Ecto neural progenitor cell (in vitro differentiated cells): ENCODE results near the gene PBX3.

Experiments
- DNase-seq: peaks from one replicate; pipeline ENCODE4 v3.0.0-alpha.2; 2018; ENCODE audit warnings: low spot score

The PBX3 gene

GRCh38 chr9:125908966-125909365 lies 161.8 kb downstream of the PBX3 start:
- DNase-seq = no peak

GRCh38 chr9:125909459-125909858 lies 162.3 kb downstream of the PBX3 start:
- DNase-seq = no peak

GRCh38 chr9:125910286-125910685 lies 163.1 kb downstream of the PBX3 start:
- no peak for DNase-seq

GRCh38 chr9:125911861-125912644 lies 164.9 kb downstream of the PBX3 start:
- no peak for DNase-seq

- DNase-seq = no peak
These were observed 165.5 kb downstream of the PBX3 start for GRCh38 chr9:125912667-125913066.

- no peak for DNase-seq
These were observed 166.4 kb downstream of the PBX3 start for GRCh38 chr9:125913551-125913950.

GRCh38 chr9:125914411-125914810 lies 167.2 kb downstream of the PBX3 start:
- no peak for DNase-seq

GRCh38 chr9:125915606-125916005 lies 168.4 kb downstream of the PBX3 start:
- DNase-seq = no peak

GRCh38 chr9:125919565-125919964 lies 172.4 kb downstream of the PBX3 start:
- DNase-seq = no peak

GRCh38 chr9:125920402-125920801 lies 173.2 kb downstream of the PBX3 start:
- DNase-seq = no peak

- DNase-seq = no peak
These were observed 175.7 kb downstream of the PBX3 start for GRCh38 chr9:125922854-125923253.

- DNase-seq = no peak
These were observed 177.2 kb downstream of the PBX3 start for GRCh38 chr9:125924351-125924750.

GRCh38 chr9:125926936-125927335 lies 179.8 kb downstream of the PBX3 start:
- DNase-seq = no peak

- DNase-seq = no peak
These were observed 182.7 kb downstream of the PBX3 start for GRCh38 chr9:125929846-125930245.

GRCh38 chr9:125931211-125931610 lies 184.0 kb downstream of the PBX3 start:
- DNase-seq = no peak

GRCh38 chr9:125932012-125932411 lies 184.8 kb downstream of the PBX3 start:
- DNase-seq = no peak

- no peak for DNase-seq
These were observed 185.7 kb downstream of the PBX3 start for GRCh38 chr9:125932746-125933455.

GRCh38 chr9:125942125-125942524 lies 195.0 kb downstream of the PBX3 start:
- no peak for DNase-seq

- no peak for DNase-seq
These were observed 196.7 kb downstream of the PBX3 start for GRCh38 chr9:125943831-125944230.

GRCh38 chr9:125946397-125946796 lies 199.2 kb downstream of the PBX3 start:
- no peak for DNase-seq

GRCh38 chr9:125948887-125949596 lies 201.9 kb downstream of the PBX3 start:
- no peak for DNase-seq

- no peak for DNase-seq
These were observed 202.7 kb downstream of the PBX3 start for GRCh38 chr9:125949703-125950460.
